ENCODE data around the gene NGEF.

- TF ChIP-seq, protein P1, sequence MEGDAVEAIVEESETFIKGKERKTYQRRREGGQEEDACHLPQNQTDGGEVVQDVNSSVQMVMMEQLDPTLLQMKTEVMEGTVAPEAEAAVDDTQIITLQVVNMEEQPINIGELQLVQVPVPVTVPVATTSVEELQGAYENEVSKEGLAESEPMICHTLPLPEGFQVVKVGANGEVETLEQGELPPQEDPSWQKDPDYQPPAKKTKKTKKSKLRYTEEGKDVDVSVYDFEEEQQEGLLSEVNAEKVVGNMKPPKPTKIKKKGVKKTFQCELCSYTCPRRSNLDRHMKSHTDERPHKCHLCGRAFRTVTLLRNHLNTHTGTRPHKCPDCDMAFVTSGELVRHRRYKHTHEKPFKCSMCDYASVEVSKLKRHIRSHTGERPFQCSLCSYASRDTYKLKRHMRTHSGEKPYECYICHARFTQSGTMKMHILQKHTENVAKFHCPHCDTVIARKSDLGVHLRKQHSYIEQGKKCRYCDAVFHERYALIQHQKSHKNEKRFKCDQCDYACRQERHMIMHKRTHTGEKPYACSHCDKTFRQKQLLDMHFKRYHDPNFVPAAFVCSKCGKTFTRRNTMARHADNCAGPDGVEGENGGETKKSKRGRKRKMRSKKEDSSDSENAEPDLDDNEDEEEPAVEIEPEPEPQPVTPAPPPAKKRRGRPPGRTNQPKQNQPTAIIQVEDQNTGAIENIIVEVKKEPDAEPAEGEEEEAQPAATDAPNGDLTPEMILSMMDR (conservative IDR thresholded peaks at IDR 0.05 in 1 of 2, IDR thresholded peaks at IDR 0.05 in 1 of 2; ENCODE audit: extremely low read depth in 1 of 2, insufficient read depth in 1 of 2, low read depth in 1 of 2, low read length in 2 of 2) = no peak
- TF ChIP-seq EZH2 (IDR thresholded peaks at IDR 0.05; ENCODE audit: borderline replicate concordance, low read length) = no peak
Observed at GRCh38 chr2:232941912-232942594, 71.0 kb downstream of the NGEF start.
